NCI-H1417 (cell line): ENCODE data around the gene ST6GALNAC3.
"Not testable (repeated sequence)": the region's sequence is repeated elsewhere in the genome, so short reads cannot be mapped to it uniquely, and the experiment has no call there.

ENCODE experiments used
- DNase-seq, 3 experiments: peaks; one replicate each; lab custom pipeline; 2025; lab: John Stamatoyannopoulos, UW

ST6GALNAC3 gene

GRCh38 chr1:76340056-76340455 is 265.5 kb downstream of the ST6GALNAC3 start:
- no peak for DNase-seq

GRCh38 chr1:76341816-76342215 is 267.3 kb downstream of the ST6GALNAC3 start:
- not testable (repeated sequence) for DNase-seq

GRCh38 chr1:76343356-76343755 is 268.8 kb downstream of the ST6GALNAC3 start:
- no peak for DNase-seq

GRCh38 chr1:76351655-76352054 is 277.1 kb downstream of the ST6GALNAC3 start:
- DNase-seq, result peak in 2 of 3 experiments; percentile 54 to 92

GRCh38 chr1:76352741-76353435 is 278.3 kb downstream of the ST6GALNAC3 start:
- DNase-seq, result no peak

- DNase-seq, result no peak
These were observed 279.7 kb downstream of the ST6GALNAC3 start for GRCh38 chr1:76354236-76354635.

GRCh38 chr1:76366726-76367125 is 292.2 kb downstream of the ST6GALNAC3 start:
- DNase-seq, result no peak

GRCh38 chr1:76371941-76372340 is 297.4 kb downstream of the ST6GALNAC3 start:
- DNase-seq, result no peak

GRCh38 chr1:76374086-76374485 is 299.5 kb downstream of the ST6GALNAC3 start:
- peak in 2 of 3 experiments; percentile 28 to 83 for DNase-seq

- no peak for DNase-seq
These were observed 302.7 kb downstream of the ST6GALNAC3 start for GRCh38 chr1:76377247-76377646.

- peak in 2 of 3 experiments; percentile 3 to 15 for DNase-seq
These were observed 305.0 kb downstream of the ST6GALNAC3 start for GRCh38 chr1:76379506-76379905.

GRCh38 chr1:76381450-76382097 is 307.0 kb downstream of the ST6GALNAC3 start:
- DNase-seq, result no peak

GRCh38 chr1:76388261-76388660 is 313.7 kb downstream of the ST6GALNAC3 start:
- no peak for DNase-seq

GRCh38 chr1:76390456-76390855 is 315.9 kb downstream of the ST6GALNAC3 start:
- DNase-seq, result no peak

- DNase-seq, result no peak
These were observed 320.5 kb downstream of the ST6GALNAC3 start for GRCh38 chr1:76395059-76395458.

GRCh38 chr1:76402128-76402527 is 327.6 kb downstream of the ST6GALNAC3 start:
- DNase-seq, result no peak

- no peak for DNase-seq
These were observed 333.8 kb downstream of the ST6GALNAC3 start for GRCh38 chr1:76408303-76408702.

GRCh38 chr1:76410499-76410898 is 336.0 kb downstream of the ST6GALNAC3 start:
- DNase-seq, result no peak

GRCh38 chr1:76418531-76418930 is 344.0 kb downstream of the ST6GALNAC3 start:
- no peak for DNase-seq

GRCh38 chr1:76419603-76420002 is 345.1 kb downstream of the ST6GALNAC3 start:
- DNase-seq, result no peak

- no peak for DNase-seq
These were observed 350.9 kb downstream of the ST6GALNAC3 start for GRCh38 chr1:76425201-76426145.

GRCh38 chr1:76426606-76427005 is 352.1 kb downstream of the ST6GALNAC3 start:
- DNase-seq, result no peak
